IPS-18c (cell line): ENCODE measurements around the gene CLDN19.
"Not testable (repeated sequence)": the region's sequence is repeated elsewhere in the genome, so short reads cannot be mapped to it uniquely, and the experiment has no call there.

Experiments
- H3K4me3 ChIP-seq: 2 replicates; pipeline ENCODE4 v1.7.0; 2013; ENCODE audit warnings: low read depth, mild to moderate bottlenecking, low read length, moderate library complexity; ENCODE audit not compliant: insufficient read depth
- H3K9me3 ChIP-seq: one replicate; pipeline ENCODE4 v1.6.1; 2013; ENCODE audit warnings: mild to moderate bottlenecking, low read length, moderate library complexity; ENCODE audit not compliant: control insufficient read depth, insufficient read depth

Gene CLDN19

GRCh38 chr1:42733415-42734200 is 6.4 kb downstream of the CLDN19 start:
- Histone ChIP-seq H3K4me3 (no peak overlapping the region), H3K9me3 (peaks cover 2% of the 10 kb centered on the region)

GRCh38 chr1:42732126-42732680 is 7.8 kb downstream of the CLDN19 start:
- Histone ChIP-seq H3K9me3 (peaks cover 2% of the 10 kb centered on the region), H3K4me3 (no peak overlapping the region)

GRCh38 chr1:42731585-42731984 is 8.5 kb downstream of the CLDN19 start:
- Histone ChIP-seq H3K4me3 (no peak overlapping the region), H3K9me3 (peaks cover 2% of the 10 kb centered on the region)

- H3K9me3 ChIP-seq, result peaks cover 2% of the 10 kb centered on the region
These were observed 9.0 kb downstream of the CLDN19 start for GRCh38 chr1:42730988-42731387.

GRCh38 chr1:42730002-42730401 is 10.0 kb downstream of the CLDN19 start:
- H3K4me3 ChIP-seq, result no peak overlapping the region
- H3K9me3 ChIP-seq, result peaks cover 2% of the 10 kb centered on the region

More at GRCh38 chr1:42730988-42731387, 9.0 kb downstream of the CLDN19 start:
- no peak overlapping the region for H3K4me3 ChIP-seq

GRCh38 chr1:42725820-42726219 is 14.2 kb downstream of the CLDN19 start:
- H3K9me3 ChIP-seq, result not testable (repeated sequence)

GRCh38 chr1:42723511-42723910 is 16.5 kb downstream of the CLDN19 start:
- no peaks in the 10 kb centered on the region for H3K9me3 ChIP-seq

More at GRCh38 chr1:42725820-42726219, 14.2 kb downstream of the CLDN19 start:
- H3K4me3 ChIP-seq, result not testable (repeated sequence)

GRCh38 chr1:42722403-42722802 is 17.6 kb downstream of the CLDN19 start:
- H3K9me3 ChIP-seq, H3K4me3 ChIP-seq: not testable (repeated sequence)

More at GRCh38 chr1:42723511-42723910, 16.5 kb downstream of the CLDN19 start:
- H3K4me3 ChIP-seq, result no peak overlapping the region

- Histone ChIP-seq H3K9me3 (no peaks in the 10 kb centered on the region), H3K4me3 (no peak overlapping the region)
These were observed 18.1 kb downstream of the CLDN19 start for GRCh38 chr1:42721926-42722325.

- H3K9me3 ChIP-seq, result no peaks in the 10 kb centered on the region
- H3K4me3 ChIP-seq, result no peak overlapping the region
These were observed 19.2 kb downstream of the CLDN19 start for GRCh38 chr1:42720868-42721267.

- not testable (repeated sequence) for H3K9me3 ChIP-seq
These were observed 25.6 kb downstream of the CLDN19 start for GRCh38 chr1:42714441-42714840.

GRCh38 chr1:42713293-42713692 is 26.7 kb downstream of the CLDN19 start:
- no peaks in the 10 kb centered on the region for H3K9me3 ChIP-seq
- no peak overlapping the region for H3K4me3 ChIP-seq

More at GRCh38 chr1:42714441-42714840, 25.6 kb downstream of the CLDN19 start:
- not testable (repeated sequence) for H3K4me3 ChIP-seq

GRCh38 chr1:42712808-42713207 is 27.2 kb downstream of the CLDN19 start:
- H3K4me3 ChIP-seq, H3K9me3 ChIP-seq: not testable (repeated sequence)

- Histone ChIP-seq H3K4me3 (no peak overlapping the region), H3K9me3 (no peaks in the 10 kb centered on the region)
These were observed 36.1 kb downstream of the CLDN19 start for GRCh38 chr1:42703888-42704464.

- no peaks in the 10 kb centered on the region for H3K9me3 ChIP-seq
- H3K4me3 ChIP-seq, result no peak overlapping the region
These were observed 40.0 kb downstream of the CLDN19 start for GRCh38 chr1:42700006-42700405.

- no peak overlapping the region for H3K4me3 ChIP-seq
- H3K9me3 ChIP-seq, result no peaks in the 10 kb centered on the region
These were observed 41.8 kb downstream of the CLDN19 start for GRCh38 chr1:42698081-42698813.

GRCh38 chr1:42692911-42693310 is 47.1 kb downstream of the CLDN19 start:
- H3K4me3 ChIP-seq, result no peak overlapping the region
- H3K9me3 ChIP-seq, result no peaks in the 10 kb centered on the region

GRCh38 chr1:42692461-42692860 is 47.6 kb downstream of the CLDN19 start:
- H3K4me3 ChIP-seq, result no peak overlapping the region

More at GRCh38 chr1:42692461-42692860, 47.6 kb downstream of the CLDN19 start:
- no peaks in the 10 kb centered on the region for H3K9me3 ChIP-seq
